Activated CD8-positive, alpha-beta memory T cell treated with anti-CD3 and anti-CD28 coated beads for 36 hours (primary cell): ENCODE results near the gene HLA-DOB. TPM values are rescaled to one million over a fixed set of nuclear protein-coding genes. Genes with fewer than 3 reads are reported as not detected.
"Not testable (repeated sequence)": the region's sequence is repeated elsewhere in the genome, so short reads cannot be mapped to it uniquely, and the experiment has no call there.

Source experiments
- CTCF ChIA-PET: fragments of 350-600 bp; sonication (Branson Sonifier 250); formaldehyde crosslinking; loops from one replicate; lab custom pipeline; 2021; ENCODE audit warnings: antibody characterized with exemption; lab: Charles Lee
- POLR2A ChIA-PET: fragments of 350-600 bp; sonication (Branson Sonifier 250); formaldehyde crosslinking; loops from one replicate; lab custom pipeline; 2021; ENCODE audit warnings: antibody characterized with exemption; lab: Charles Lee
- total RNA-seq, 2 experiments: library from RNA; stranded (reverse); gene quantifications; one replicate each; pipeline ENCODE4 v1.2.3, GENCODE V29; 2021

HLA-DOB gene
- total RNA-seq, 2 experiments from 2014 or later: 0.72 to 1.2 TPM

DNA sequence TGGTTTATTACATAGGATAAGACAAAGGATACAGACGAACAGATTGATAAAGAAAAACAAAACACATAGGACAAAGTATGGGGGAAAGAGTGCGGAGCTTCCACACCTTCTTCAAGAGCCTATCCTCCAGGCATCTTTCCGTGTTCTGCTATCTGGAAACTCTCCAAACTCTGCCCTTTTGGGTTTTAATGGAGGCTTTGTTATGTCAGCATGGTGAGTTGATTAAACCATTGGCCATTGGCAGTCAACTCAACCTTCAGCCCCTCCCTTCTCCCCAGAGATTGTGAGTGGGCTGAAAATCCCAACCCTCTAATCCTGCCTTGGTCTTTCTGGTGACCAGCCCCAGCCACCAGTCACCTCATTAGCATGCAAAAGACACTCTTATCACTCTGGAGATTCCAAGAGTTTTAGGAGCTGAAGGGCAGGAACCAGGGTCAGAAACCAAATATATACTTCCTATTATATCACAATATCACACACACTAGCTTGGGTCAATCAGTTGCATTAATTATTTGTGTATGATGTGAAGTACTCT is 23.8 kb downstream of the HLA-DOB start:
- POLR2A ChIA-PET: no interaction called here

DNA sequence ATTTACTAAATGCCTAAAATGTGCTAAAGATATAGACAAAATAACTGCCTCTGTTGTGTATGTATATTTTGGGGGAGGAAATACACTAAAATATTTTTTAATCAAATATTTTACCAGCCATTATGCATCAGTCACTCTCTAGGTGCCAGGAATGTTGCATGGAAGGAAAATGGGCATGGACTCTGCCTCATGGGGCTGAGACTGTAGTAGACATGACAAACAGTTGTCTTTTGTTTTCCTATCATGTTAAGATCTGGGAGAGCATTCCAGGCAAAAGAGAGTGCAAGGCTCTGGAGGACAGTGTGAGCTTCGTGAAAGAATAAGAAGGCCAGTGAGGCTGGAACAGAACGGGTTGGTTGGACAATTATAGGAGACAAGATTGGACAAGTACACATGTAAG is 26.5 kb downstream of the HLA-DOB start:
- POLR2A ChIA-PET: no interaction called here
- CTCF ChIA-PET: no interaction called here

More for the DNA sequence above, 23.8 kb downstream of the HLA-DOB start:
- CTCF ChIA-PET: interaction anchor here (1.8 kb wide), 1 partner anchor 62 kb away, joined by 4 read pairs; no protein-coding TSS in a partner anchor

DNA sequence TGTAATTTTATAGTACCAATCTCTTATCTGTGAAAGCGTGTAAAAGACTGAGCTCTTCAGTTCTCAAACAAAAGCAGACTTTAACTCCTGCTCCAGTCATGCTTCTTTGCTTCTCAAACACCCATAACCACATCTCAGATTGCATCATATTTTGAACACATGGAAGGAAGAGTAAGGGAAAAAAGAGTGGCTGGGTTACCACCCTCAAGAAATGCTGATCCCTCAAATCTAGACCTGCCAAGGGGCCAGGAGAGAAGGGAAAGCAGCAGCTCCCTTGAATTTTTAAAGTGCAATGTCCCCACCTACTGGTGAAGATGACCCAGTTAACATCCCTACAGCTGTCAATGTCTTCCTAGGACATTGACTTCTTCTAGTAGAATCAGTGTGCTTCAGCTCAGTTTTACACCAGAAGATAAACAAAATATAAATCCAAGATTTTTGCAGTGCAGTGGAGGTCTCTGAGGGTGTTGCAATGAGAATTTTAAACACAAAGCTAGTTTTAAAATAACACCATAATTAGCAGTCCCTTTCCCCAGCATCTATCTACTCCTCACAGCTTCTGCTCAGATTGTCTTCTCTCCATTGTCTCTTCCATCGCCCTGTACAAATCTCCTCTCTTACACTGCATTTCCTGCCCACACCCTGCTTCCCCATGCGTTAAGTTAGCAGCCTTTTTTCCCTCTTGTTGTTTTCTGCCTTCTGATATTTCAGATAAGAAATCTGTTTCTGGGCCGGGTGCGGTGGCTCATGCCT is 30.8 kb downstream of the HLA-DOB start:
- POLR2A ChIA-PET: no interaction called here

DNA sequence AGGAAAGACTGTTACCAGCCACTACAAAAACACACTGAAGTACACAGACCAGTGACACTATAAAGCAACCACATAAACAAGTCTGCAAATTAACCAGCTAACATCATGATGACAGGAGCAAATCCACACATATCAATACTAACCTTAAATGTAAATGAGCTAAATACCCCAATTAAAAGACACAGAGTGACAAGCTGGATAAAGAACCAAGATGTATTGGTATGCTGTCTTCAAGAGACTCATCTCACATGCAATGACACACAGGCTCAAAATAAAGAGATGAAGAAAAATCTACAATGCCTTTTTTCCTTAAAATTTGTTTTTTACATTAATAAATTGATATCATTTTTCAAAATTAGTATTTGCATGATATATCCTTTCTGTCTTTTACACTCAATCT is 33.9 kb downstream of the HLA-DOB start:
- CTCF ChIA-PET, POLR2A ChIA-PET: not testable (repeated sequence)

More for the DNA sequence above, 30.8 kb downstream of the HLA-DOB start:
- CTCF ChIA-PET: interaction anchor here (0.7 to 1.8 kb wide), 5 partner anchors 14 to 372 kb away, joined by 3 to 9 read pairs (median 5); no protein-coding TSS in a partner anchor

DNA sequence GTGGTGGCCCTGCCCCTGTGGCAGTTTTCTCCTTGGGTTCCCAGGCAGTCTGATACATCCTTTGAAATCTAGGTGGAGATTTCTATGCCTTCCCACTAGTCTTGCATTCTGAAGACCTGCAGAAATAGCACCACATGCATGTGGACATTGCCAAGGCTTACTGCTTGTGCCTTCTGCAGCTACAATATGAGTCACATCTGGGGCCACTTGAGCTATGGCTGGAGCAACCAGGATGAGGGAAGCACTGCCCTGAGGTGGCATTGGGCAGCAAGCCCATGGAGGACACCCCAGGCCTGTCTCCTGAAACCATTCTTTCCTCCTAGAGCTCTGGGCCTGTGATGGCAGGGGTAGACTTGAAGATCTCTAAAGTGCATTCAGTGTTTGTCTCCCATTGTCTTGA is 37.8 kb downstream of the HLA-DOB start:
- CTCF ChIA-PET: no interaction called here
- POLR2A ChIA-PET: no interaction called here

DNA sequence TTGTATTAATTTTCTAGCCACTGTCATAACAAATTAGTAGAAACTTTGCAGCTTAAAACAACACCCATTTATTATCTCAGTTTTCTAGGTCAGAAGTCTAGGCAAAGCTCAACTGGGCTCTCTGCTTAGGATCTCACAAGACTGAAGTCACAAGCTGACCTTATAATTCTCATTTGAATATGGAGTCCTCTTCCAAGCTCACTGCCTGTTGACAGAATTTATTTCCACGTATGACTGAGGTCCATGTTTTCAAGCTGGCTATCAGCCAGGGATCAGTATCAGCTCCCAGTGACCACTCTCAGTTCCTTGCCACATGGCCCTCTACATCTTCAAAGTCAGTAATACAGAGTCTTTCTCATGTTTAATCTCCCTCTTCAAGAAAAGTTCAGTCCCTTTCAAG is 41.7 kb downstream of the HLA-DOB start:
- ChIA-PET POLR2A (no interaction called here), CTCF (no interaction called here)

DNA sequence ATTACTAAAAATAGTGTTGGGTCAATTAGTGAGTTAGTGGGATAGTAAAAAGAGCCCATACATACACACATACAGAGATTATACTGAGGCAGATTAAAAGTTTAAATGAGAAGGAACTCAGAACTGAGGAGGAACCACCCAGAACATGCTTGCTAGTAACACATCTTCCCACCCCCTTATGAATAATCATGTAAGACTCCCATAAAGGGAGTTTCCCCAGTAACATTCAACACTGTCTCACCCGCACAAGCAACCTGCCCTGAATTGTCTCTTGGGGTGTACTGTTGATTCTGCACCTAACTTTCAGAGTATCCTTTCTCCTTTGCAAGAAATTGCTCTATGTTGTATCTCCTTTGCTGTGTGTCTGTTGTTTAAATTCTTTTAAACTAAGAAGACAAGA is 42.4 kb downstream of the HLA-DOB start:
- POLR2A ChIA-PET: no interaction called here
- CTCF ChIA-PET: no interaction called here

DNA sequence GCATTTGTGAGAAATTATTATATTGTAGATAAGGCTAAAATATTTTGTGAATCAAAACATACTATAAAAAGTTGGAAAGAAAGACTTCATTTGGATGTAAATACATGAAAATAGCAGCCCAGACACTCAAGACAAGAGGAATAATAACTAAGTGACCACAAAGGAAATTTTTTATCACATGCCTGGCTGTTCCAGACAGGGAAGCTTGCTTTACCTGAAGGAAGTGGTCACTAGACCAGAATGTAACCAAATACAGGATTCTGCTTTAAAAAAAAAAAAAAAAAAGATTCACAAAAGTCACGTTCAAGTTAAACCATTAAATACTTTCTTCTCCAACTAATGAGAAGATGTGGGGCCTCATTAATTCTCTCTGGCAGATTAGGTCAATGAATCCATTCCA is 44.1 kb downstream of the HLA-DOB start:
- ChIA-PET CTCF (interaction anchor here (0.9 kb wide), 1 partner anchor 358 kb away, joined by 3 read pairs; no protein-coding TSS in a partner anchor), POLR2A (no interaction called here)

DNA sequence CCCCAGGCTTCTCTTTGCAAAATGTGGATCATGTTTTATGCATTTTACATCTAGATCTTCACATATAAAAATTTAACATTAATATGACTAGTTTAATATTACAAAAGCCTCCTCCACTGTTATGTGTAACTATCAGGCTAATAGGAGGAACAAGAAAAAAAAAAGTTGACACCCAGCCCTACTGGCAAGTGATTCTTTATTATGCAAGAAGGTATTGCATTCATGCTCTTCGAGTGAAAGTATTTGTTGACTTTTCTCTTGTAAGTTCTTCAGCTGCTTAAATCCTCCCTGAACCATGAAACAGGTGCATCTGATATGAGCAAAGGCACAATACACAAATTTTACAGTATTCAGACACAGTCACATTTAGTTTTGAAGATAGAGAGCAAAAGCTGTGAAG is 52.8 kb downstream of the HLA-DOB start:
- CTCF ChIA-PET: no interaction called here
- POLR2A ChIA-PET: interaction anchor here (1.2 kb wide), 1 partner anchor 81 kb away, joined by 3 read pairs; no protein-coding TSS in a partner anchor

DNA sequence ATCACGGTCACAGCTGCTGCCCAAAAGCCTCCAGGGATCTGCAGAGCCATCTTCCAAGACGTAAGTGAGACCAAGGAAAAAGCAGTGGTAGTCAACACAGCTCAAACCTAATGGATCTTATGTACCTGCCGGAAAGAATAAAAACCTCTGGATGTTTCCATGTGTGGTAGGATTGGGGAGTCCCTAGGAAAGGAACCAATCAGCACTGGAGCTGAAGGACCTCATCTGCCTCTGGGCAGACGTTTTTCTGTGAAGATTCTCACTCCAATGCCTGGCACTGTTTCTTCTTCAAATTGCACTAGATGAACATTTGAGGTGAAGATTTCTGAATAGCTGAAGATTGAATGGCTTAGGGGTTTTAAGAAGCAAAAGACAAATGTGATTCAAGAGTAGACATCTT is 53.4 kb downstream of the HLA-DOB start, which contains the start of gene HLA-DQB2:
Gene HLA-DQB2, minus strand, starts transcription at position 112 of the 400 bp plus-strand sequence. Its CDS starts 62 bp downstream, at position 50.
- POLR2A ChIA-PET: interaction anchor here (1.2 kb wide), 1 partner anchor 81 kb away, joined by 3 read pairs; no protein-coding TSS in a partner anchor
- CTCF ChIA-PET: no interaction called here

Other genes starting within 250 kb of the HLA-DOB start
- gene HLA-DRB1, start 227.2 kb downstream of the HLA-DOB start, total RNA-seq: 10 to 100 TPM; 10.8 to 10.9 TPM
- gene HLA-DQA1, start 179.6 kb downstream of the HLA-DOB start, total RNA-seq: 1 to 10 TPM; 6.9 to 8.7 TPM
- gene HLA-DQB1, start 150.3 kb downstream of the HLA-DOB start, total RNA-seq: 10 to 100 TPM in 1 of 2 experiments, 1 to 10 TPM in 1; 9.5 to 11.6 TPM
- gene HLA-DQA2, start 75.6 kb downstream of the HLA-DOB start, total RNA-seq: under 1 TPM; 0.48 to 0.55 TPM
- gene HLA-DQB2, start 53.5 kb downstream of the HLA-DOB start, total RNA-seq: under 1 TPM in 1 of 2 experiments, not detected in 1; 0.36 TPM
- 100 to 1,000 TPM; 178 to 199 TPM for gene TAP2, start 21.7 kb upstream of the HLA-DOB start, total RNA-seq
- gene PSMB8, start 27.0 kb upstream of the HLA-DOB start, total RNA-seq: 100 to 1,000 TPM; 295 TPM
- gene TAP1, start 36.7 kb upstream of the HLA-DOB start, total RNA-seq: 100 to 1,000 TPM; 296 to 298 TPM
- 100 to 1,000 TPM; 206 to 207 TPM for gene PSMB9, start 37.2 kb upstream of the HLA-DOB start, total RNA-seq
- 1 to 10 TPM; 2.2 to 2.6 TPM for gene HLA-DMB, start 124.0 kb upstream of the HLA-DOB start, total RNA-seq
- gene HLA-DMA, start 136.1 kb upstream of the HLA-DOB start, total RNA-seq: 10 to 100 TPM in 1 of 2 experiments, 1 to 10 TPM in 1; 9.9 to 11.7 TPM
- gene BRD2, start 151.6 kb upstream of the HLA-DOB start, total RNA-seq: 100 to 1,000 TPM; 327 to 333 TPM
- gene HLA-DOA, start 192.6 kb upstream of the HLA-DOB start, total RNA-seq: 1 to 10 TPM; 3.6 to 4.8 TPM